Colonic mucosa (tissue), 4 donors: Measurements from ENCODE around the gene PTPRM. TPM values are rescaled to one million over a fixed set of nuclear protein-coding genes. Genes with fewer than 3 reads are reported as not detected.
A peak's percentile ranks its signal among the peaks of the same experiment; 100 is the strongest.

ENCODE experiments used
- DNase-seq: peaks from one replicate; pipeline ENCODE4 v3.0.0-alpha.2; 2020
- H3K27ac ChIP-seq: fragments of 200-600 bp; one replicate; pipeline ENCODE4 v1.8.0; 2021
- H3K27me3 ChIP-seq: fragments of 200-600 bp; one replicate; pipeline ENCODE4 v1.8.0; 2021
- H3K36me3 ChIP-seq: fragments of 200-600 bp; one replicate; pipeline ENCODE4 v1.8.0; 2021
- H3K4me1 ChIP-seq: fragments of 200-600 bp; one replicate; pipeline ENCODE4 v1.8.0; 2021; ENCODE audit warnings: mild to moderate bottlenecking
- H3K4me3 ChIP-seq: fragments of 200-600 bp; one replicate; pipeline ENCODE4 v1.8.0; 2021
- H3K9ac ChIP-seq, 2 donors: one replicate each; pipeline ENCODE4 v1.7.0; 2013; ENCODE audit warnings: control low read depth in 2 of 2, low read depth in 2 of 2, low read length in 2 of 2
- H3K9me3 ChIP-seq: fragments of 200-600 bp; one replicate; pipeline ENCODE4 v1.8.0; 2021
- CTCF ChIP-seq: fragments of 200-600 bp; IDR thresholded peaks from one replicate; pipeline ENCODE4 v1.8.0; 2022; ENCODE audit warnings: antibody characterized with exemption, mild to moderate bottlenecking
- intact Hi-C: fragments of 100-400 bp; cut with DNase I; formaldehyde crosslinking; loops from one replicate; pipeline ENCODE4 v1.14.1; 2022
- total RNA-seq, 2 donors: library from RNA; stranded (reverse); fragmentation: NEBNext Ultra II Directional in 1 of 2; extraction: Animal tissue kit (Norgen Biotek cat#: 25700) in 1 of 2; gene quantifications; one replicate each; pipeline ENCODE4 v1.2.1, GENCODE V29; 2021
- donor health status: healthy.
- donor health status: DM: no; HTN: no; CAD: no.
- donor health status: DM: no; HTN: no; CAD: no.

Gene PTPRM
- total RNA-seq, 2 donors from 2014 or later = 8.1 to 13.9 TPM

- H3K27me3 ChIP-seq = no peaks in the 10 kb centered on the region
- no peaks in the 10 kb centered on the region for H3K4me1 ChIP-seq
- H3K9me3 ChIP-seq = no peaks in the 10 kb centered on the region
- intact Hi-C loops = no loop called here
- peak; percentile 53 for DNase-seq
- peak; percentile 43 for TF ChIP-seq CTCF
- peak overlapping the region; percentile 10 for H3K4me3 ChIP-seq
- H3K27ac ChIP-seq = no peak overlapping the region
- H3K36me3 ChIP-seq = no peaks in the 10 kb centered on the region
- no peak overlapping the region for H3K9ac ChIP-seq
Observed at GRCh38 chr18:8367217-8367988, 800.3 kb downstream of the PTPRM start.

- Histone ChIP-seq H3K9ac (no peak overlapping the region), H3K4me1 (no peaks in the 10 kb centered on the region), H3K4me3 (no peak overlapping the region), H3K27ac (no peak overlapping the region), H3K9me3 (no peaks in the 10 kb centered on the region), H3K36me3 (no peaks in the 10 kb centered on the region), H3K27me3 (no peaks in the 10 kb centered on the region)
- no peak for DNase-seq
- intact Hi-C loops = no loop called here
- TF ChIP-seq CTCF = no peak
Observed at GRCh38 chr18:8368512-8369217, 801.5 kb downstream of the PTPRM start.

- Histone ChIP-seq H3K9ac (no peak overlapping the region), H3K36me3 (no peaks in the 10 kb centered on the region), H3K4me1 (no peaks in the 10 kb centered on the region), H3K27ac (no peak overlapping the region), H3K27me3 (no peaks in the 10 kb centered on the region), H3K4me3 (no peak overlapping the region), H3K9me3 (no peaks in the 10 kb centered on the region)
- intact Hi-C loops = no loop called here
- TF ChIP-seq CTCF = no peak
- no peak for DNase-seq
Observed at GRCh38 chr18:8373486-8373885, 806.4 kb downstream of the PTPRM start.

GRCh38 chr18:8374676-8375075 is 807.6 kb downstream of the PTPRM start:
- no peak for DNase-seq
- no peaks in the 10 kb centered on the region for H3K27me3 ChIP-seq
- no peak for TF ChIP-seq CTCF

GRCh38 chr18:8375249-8375648 is 808.1 kb downstream of the PTPRM start:
- Histone ChIP-seq H3K36me3 (no peaks in the 10 kb centered on the region), H3K4me1 (no peaks in the 10 kb centered on the region), H3K9me3 (no peaks in the 10 kb centered on the region), H3K9ac (no peak overlapping the region), H3K27me3 (no peaks in the 10 kb centered on the region), H3K27ac (no peak overlapping the region), H3K4me3 (no peak overlapping the region)
- no peak for TF ChIP-seq CTCF
- no peak for DNase-seq
- intact Hi-C loops = no loop called here

More at GRCh38 chr18:8374676-8375075, 807.6 kb downstream of the PTPRM start:
- no peaks in the 10 kb centered on the region for H3K4me1 ChIP-seq
- intact Hi-C loops = no loop called here
- H3K27ac ChIP-seq = no peak overlapping the region
- no peaks in the 10 kb centered on the region for H3K9me3 ChIP-seq
- no peak overlapping the region for H3K4me3 ChIP-seq
- no peaks in the 10 kb centered on the region for H3K36me3 ChIP-seq
- no peak overlapping the region for H3K9ac ChIP-seq
